Astrocyte of the spinal cord (primary cell): Measurements from ENCODE around the gene UGT1A6.

Experiments
- DNase-seq: peaks from one replicate; pipeline ENCODE4 v3.0.0; 2011; ENCODE audit warnings: low read depth, low spot score
- H3K4me3 ChIP-seq: 2 replicates; pipeline ENCODE4 v1.5.1; 2011; ENCODE audit warnings: low read depth, mild to moderate bottlenecking, low read length, moderate library complexity
- in situ Hi-C: cut with HindIII; loops from 2 replicates; pipeline ENCODE4 v1.10.0; 2017; ENCODE audit warnings: low sequenced_read_pairs
- TF ChIP-seq, protein P1 (sequence below): IDR thresholded peaks from 2 replicates; pipeline ENCODE4 v1.5.1; 2012; ENCODE audit warnings: low read depth, mild to moderate bottlenecking, low read length, inconsistent platforms

The UGT1A6 gene

DNA sequence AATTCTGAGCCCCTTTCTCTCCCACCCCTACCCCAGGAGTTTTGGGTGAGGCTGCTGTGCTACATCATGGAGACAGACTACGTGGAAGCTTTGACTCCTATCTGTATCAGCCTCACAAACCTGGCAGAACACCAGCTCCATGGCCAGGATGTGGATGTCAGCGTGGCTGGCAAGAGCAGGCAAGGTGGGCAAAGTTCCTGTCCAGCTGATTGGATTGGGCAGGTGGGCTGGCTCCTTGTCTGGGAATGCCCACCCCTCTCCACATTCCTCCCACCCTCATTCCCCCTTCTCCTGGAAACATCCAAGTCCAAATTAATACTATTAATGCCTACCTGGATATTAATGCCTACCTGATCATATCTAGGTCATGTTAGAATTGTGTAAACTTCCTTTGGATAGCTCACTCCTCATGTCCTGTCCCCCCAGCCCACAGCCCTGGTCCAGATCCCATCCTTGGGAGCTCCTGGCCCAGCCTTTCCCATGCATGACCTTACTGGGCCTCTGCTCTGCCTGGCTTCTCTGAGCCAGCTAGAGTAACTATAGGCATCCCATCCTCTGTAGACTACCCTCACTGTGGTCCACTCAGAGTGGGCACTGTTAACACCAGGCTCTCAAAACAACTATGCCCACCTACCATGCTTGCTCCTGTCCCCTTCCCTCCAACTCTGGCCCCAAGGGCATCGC lies 109.6 kb downstream of the UGT1A6 start:
- in situ Hi-C loops = no loop called here
- H3K4me3 ChIP-seq = no peak overlapping the region
- TF ChIP-seq, protein P1, sequence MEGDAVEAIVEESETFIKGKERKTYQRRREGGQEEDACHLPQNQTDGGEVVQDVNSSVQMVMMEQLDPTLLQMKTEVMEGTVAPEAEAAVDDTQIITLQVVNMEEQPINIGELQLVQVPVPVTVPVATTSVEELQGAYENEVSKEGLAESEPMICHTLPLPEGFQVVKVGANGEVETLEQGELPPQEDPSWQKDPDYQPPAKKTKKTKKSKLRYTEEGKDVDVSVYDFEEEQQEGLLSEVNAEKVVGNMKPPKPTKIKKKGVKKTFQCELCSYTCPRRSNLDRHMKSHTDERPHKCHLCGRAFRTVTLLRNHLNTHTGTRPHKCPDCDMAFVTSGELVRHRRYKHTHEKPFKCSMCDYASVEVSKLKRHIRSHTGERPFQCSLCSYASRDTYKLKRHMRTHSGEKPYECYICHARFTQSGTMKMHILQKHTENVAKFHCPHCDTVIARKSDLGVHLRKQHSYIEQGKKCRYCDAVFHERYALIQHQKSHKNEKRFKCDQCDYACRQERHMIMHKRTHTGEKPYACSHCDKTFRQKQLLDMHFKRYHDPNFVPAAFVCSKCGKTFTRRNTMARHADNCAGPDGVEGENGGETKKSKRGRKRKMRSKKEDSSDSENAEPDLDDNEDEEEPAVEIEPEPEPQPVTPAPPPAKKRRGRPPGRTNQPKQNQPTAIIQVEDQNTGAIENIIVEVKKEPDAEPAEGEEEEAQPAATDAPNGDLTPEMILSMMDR = no peak
- no peak for DNase-seq

- DNase-seq = no peak
- in situ Hi-C loops = no loop called here
- TF ChIP-seq, protein P1 = no peak
- H3K4me3 ChIP-seq = no peak overlapping the region
Observed at GRCh38 chr2:233803292-233803911, 110.7 kb downstream of the UGT1A6 start.

DNA sequence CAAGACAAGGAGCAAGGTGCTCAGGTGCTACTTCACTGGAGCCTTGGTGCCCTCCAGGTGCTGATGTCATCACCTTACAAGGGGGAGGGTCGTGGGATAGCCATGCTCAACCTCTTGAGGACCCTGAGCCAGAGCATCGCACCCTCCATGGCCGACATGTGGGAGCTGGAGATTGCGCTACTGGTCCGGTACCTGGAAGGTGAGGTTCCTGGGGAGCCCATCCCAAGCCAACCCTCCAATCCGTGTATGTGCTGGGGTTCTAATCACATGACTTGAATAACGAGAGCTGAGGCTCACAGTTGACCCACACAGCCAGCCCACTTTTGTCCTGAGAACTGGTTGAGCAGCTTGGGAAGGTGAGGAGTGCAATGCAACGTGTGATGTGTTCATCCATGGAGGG lies 111.3 kb downstream of the UGT1A6 start:
- in situ Hi-C loops = no loop called here
- H3K4me3 ChIP-seq = no peak overlapping the region
- TF ChIP-seq, protein P1 = no peak
- no peak for DNase-seq

- DNase-seq = no peak
- H3K4me3 ChIP-seq = no peak overlapping the region
- in situ Hi-C loops = no loop called here
- TF ChIP-seq, protein P1 = no peak
Observed at GRCh38 chr2:233807215-233807865, 114.7 kb downstream of the UGT1A6 start.

DNA sequence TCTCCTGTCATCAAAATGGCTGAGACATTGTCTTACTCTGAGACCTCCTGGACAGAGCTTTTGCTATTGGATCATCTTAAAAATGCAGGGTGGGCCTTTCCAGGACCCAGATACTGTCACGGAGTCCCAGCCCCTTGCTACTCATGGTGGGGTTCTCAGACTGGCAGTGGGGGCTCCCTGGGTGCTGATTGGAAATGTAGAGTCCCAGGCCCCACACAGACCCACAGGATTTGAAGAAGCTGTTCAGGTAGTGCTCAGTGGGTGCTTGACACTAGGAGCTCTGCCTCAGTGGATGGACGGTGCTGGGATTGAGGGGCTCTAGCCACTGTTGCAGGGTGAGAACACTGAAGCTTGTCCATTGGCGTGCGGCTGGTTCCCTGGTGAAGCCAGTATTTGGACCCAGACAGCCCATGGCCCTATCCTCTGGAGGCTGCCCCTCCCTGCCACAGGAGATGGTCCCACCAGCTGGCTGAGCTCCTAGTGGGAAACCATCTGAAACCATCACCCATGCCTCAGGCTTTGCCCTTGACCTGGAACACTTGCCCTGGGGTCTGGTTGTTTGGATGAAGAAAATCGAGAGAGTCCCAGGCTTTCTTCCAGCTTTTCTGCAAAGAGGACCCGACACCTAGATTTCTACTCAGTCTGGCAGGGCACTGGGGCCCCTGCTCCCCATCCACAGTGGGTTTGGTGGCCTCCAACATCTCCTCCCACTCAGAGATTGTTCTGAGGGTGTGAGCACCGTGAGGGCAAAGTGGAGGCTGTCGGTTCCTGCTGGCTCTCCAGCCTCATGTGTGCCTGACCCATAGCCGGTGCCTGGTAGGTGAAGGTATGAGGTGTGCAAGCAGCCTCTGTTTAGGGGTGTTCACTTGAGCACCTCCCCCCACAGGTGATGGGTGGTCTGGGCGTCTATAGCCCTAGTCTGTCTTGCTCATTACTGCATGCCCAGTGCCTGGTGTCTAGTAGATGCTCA lies 115.6 kb downstream of the UGT1A6 start:
- TF ChIP-seq, protein P1 = no peak
- no peak overlapping the region for H3K4me3 ChIP-seq
- no peak for DNase-seq
- in situ Hi-C loops = no loop called here

GRCh38 chr2:233810385-233810784 lies 117.7 kb downstream of the UGT1A6 start:
- no peak overlapping the region for H3K4me3 ChIP-seq
- in situ Hi-C loops = no loop called here
- TF ChIP-seq, protein P1 = no peak
- no peak for DNase-seq
